ENCODE measurements around the gene CDKN2B-AS1.

The CDKN2B-AS1 gene

GRCh38 chr9:22100626-22101025 is 106.0 kb downstream of the CDKN2B-AS1 start:
- no peak overlapping the region for H3K27ac ChIP-seq (ENCODE audit: extremely low read depth, low read depth, low read length)
- H3K4me1 ChIP-seq (ENCODE audit: control insufficient read depth, insufficient read depth, low read length) = peaks cover 6% of the 10 kb centered on the region
- no peak overlapping the region for H3K4me3 ChIP-seq (ENCODE audit: low read depth, low read length)
- H3K9me3 ChIP-seq (ENCODE audit: control insufficient read depth, insufficient read depth, low read depth, low read length) = no peaks in the 10 kb centered on the region
- CTCF ChIA-PET = interaction anchor here (0.6 to 1.9 kb wide), 3 partner anchors 9 to 92 kb away, joined by 3 to 5 read pairs (median 3); partner anchors contain the start of gene CDKN2B
- POLR2A ChIA-PET = no interaction called here
- no peaks in the 10 kb centered on the region for H3K36me3 ChIP-seq (ENCODE audit: control insufficient read depth in 2 of 2, insufficient read depth in 1 of 2, low read length in 2 of 2)
- no peak for TF ChIP-seq SP7 (tag by site-specific recombination; IDR thresholded peaks at IDR 0.05)
- no peak for TF ChIP-seq ZNF341 (tag by site-specific recombination; IDR thresholded peaks at IDR 0.05; ENCODE audit: low read depth)
- no peak for TF ChIP-seq ZFP3 (tag by site-specific recombination; IDR thresholded peaks at IDR 0.05; ENCODE audit: low read depth)
- TF ChIP-seq ZNF610 (tag by site-specific recombination; IDR thresholded peaks at IDR 0.05; ENCODE audit: borderline replicate concordance) = no peak
- TF ChIP-seq ZNF133 (tag by site-specific recombination; IDR thresholded peaks at IDR 0.05) = no peak
- no peak for TF ChIP-seq ZNF132 (tag by site-specific recombination; IDR thresholded peaks at IDR 0.05; ENCODE audit: borderline replicate concordance)
- no peak for TF ChIP-seq ZNF501 (tag by site-specific recombination; IDR thresholded peaks at IDR 0.05)
- TF ChIP-seq ZNF2 (tag by site-specific recombination; IDR thresholded peaks at IDR 0.05) = no peak
- no peak for TF ChIP-seq RBAK (tag by site-specific recombination; IDR thresholded peaks at IDR 0.05)
- no peak for TF ChIP-seq ZNF140 (tag by site-specific recombination; IDR thresholded peaks at IDR 0.05)
- no peak for TF ChIP-seq OSR2 (tag by site-specific recombination; IDR thresholded peaks at IDR 0.05)
- TF ChIP-seq ZNF24 (tag by site-specific recombination; IDR thresholded peaks at IDR 0.05) = no peak
- TF ChIP-seq ZNF266 (tag by site-specific recombination; IDR thresholded peaks at IDR 0.05; ENCODE audit: low read depth) = no peak
- no peak for TF ChIP-seq ZNF121 (tag by site-specific recombination; IDR thresholded peaks at IDR 0.05)
- TF ChIP-seq KLF8 (tag by site-specific recombination; IDR thresholded peaks at IDR 0.05) = no peak
- TF ChIP-seq ZNF660 (tag by site-specific recombination; IDR thresholded peaks at IDR 0.05) = no peak
- TF ChIP-seq ZNF623 (tag by site-specific recombination; IDR thresholded peaks at IDR 0.05) = no peak

GRCh38 chr9:22102146-22103053 is 107.8 kb downstream of the CDKN2B-AS1 start:
- H3K9me3 ChIP-seq (ENCODE audit: control insufficient read depth, insufficient read depth, low read depth, low read length) = no peaks in the 10 kb centered on the region
- peaks cover 6% of the 10 kb centered on the region for H3K4me1 ChIP-seq (ENCODE audit: control insufficient read depth, insufficient read depth, low read length)
- H3K27ac ChIP-seq (ENCODE audit: extremely low read depth, low read depth, low read length) = no peak overlapping the region
- POLR2A ChIA-PET = interaction anchor here (1.0 to 1.2 kb wide), 5 partner anchors 15 to 108 kb away, joined by 3 to 8 read pairs (median 3); partner anchors contain the start of genes CDKN2A, CDKN2B and CDKN2B-AS1
- no peak overlapping the region for H3K4me3 ChIP-seq (ENCODE audit: low read depth, low read length)
- no peak for TF ChIP-seq ZNF311 (tag by site-specific recombination; IDR thresholded peaks at IDR 0.05; ENCODE audit: borderline replicate concordance)
- no peak for TF ChIP-seq PBX3 (CRISPR knock-in tag; IDR thresholded peaks at IDR 0.05)
- TF ChIP-seq ZNF626 (tag by site-specific recombination; IDR thresholded peaks at IDR 0.05) = no peak
- no peak for TF ChIP-seq ZNF473 (tag by site-specific recombination; IDR thresholded peaks at IDR 0.05)
- TF ChIP-seq ZNF792 (tag by site-specific recombination; IDR thresholded peaks at IDR 0.05) = no peak
- no peak for TF ChIP-seq ZNF391 (tag by site-specific recombination; IDR thresholded peaks at IDR 0.05; ENCODE audit: borderline replicate concordance, low read depth)
- TF ChIP-seq PRDM6 (tag by site-specific recombination; IDR thresholded peaks at IDR 0.05) = no peak
- no peak for TF ChIP-seq REPIN1 (tag by site-specific recombination; IDR thresholded peaks at IDR 0.05; ENCODE audit: low read depth)
- no peak for TF ChIP-seq ZNF133 (tag by site-specific recombination; IDR thresholded peaks at IDR 0.05)
- TF ChIP-seq ZBTB8A (tag by site-specific recombination; IDR thresholded peaks at IDR 0.05) = no peak
- TF ChIP-seq ZSCAN5A (tag by site-specific recombination; IDR thresholded peaks at IDR 0.05) = no peak
- TF ChIP-seq HOXA7 (CRISPR knock-in tag; IDR thresholded peaks at IDR 0.05; ENCODE audit: borderline replicate concordance) = no peak
- no peak for TF ChIP-seq ZNF660 (tag by site-specific recombination; IDR thresholded peaks at IDR 0.05)
- no peak for TF ChIP-seq ZNF214 (tag by site-specific recombination; IDR thresholded peaks at IDR 0.05; ENCODE audit: borderline replicate concordance)
- H3K36me3 ChIP-seq (ENCODE audit: control insufficient read depth in 2 of 2, insufficient read depth in 1 of 2, low read length in 2 of 2) = no peaks in the 10 kb centered on the region
- CTCF ChIA-PET = interaction anchor here (0.6 to 8.9 kb wide), 8 partner anchors 8 to 291 kb away, joined by 3 to 70 read pairs (median 4); no protein-coding TSS in a partner anchor
